Smooth muscle cell (in vitro differentiated cells): ENCODE data around the gene NPEPL1. TPM values are rescaled to one million over a fixed set of nuclear protein-coding genes. Genes with fewer than 3 reads are reported as not detected.

ENCODE experiments used
- DNase-seq: peaks from one replicate; lab custom pipeline; 2025; ENCODE audit not compliant: unreplicated experiment; lab: John Stamatoyannopoulos, UW
- H2AFZ ChIP-seq: fragments of 200-600 bp; sonication (generic); 2 replicates; pipeline ENCODE4 v1.6.0; 2016; ENCODE audit warnings: antibody characterized with exemption, low read depth, mild to moderate bottlenecking
- H3F3A ChIP-seq: fragments of 200-600 bp; sonication (generic); 2 replicates; pipeline ENCODE4 v1.6.0; 2017; ENCODE audit warnings: antibody characterized with exemption, low read depth
- H3K27ac ChIP-seq: fragments of 200-600 bp; sonication (generic); 2 replicates; pipeline ENCODE4 v1.5.1; 2016; ENCODE audit warnings: low read depth, mild to moderate bottlenecking
- H3K27me3 ChIP-seq: fragments of 200-600 bp; sonication (generic); 2 replicates; pipeline ENCODE4 v1.6.1; 2016; ENCODE audit warnings: low read depth, mild to moderate bottlenecking
- H3K36me3 ChIP-seq: fragments of 200-600 bp; sonication (generic); 2 replicates; pipeline ENCODE4 v1.5.1; 2016; ENCODE audit warnings: low read depth
- H3K4me1 ChIP-seq: fragments of 200-600 bp; sonication (generic); 2 replicates; pipeline ENCODE4 v1.5.1; 2016; ENCODE audit warnings: low read depth
- H3K4me2 ChIP-seq: fragments of 200-600 bp; sonication (generic); 2 replicates; pipeline ENCODE4 v1.6.0; 2016; ENCODE audit warnings: mild to moderate bottlenecking
- H3K4me3 ChIP-seq: fragments of 200-600 bp; sonication (generic); 2 replicates; pipeline ENCODE4 v1.5.1; 2016; ENCODE audit warnings: mild to moderate bottlenecking
- H3K79me2 ChIP-seq: fragments of 200-600 bp; sonication (generic); 2 replicates; pipeline ENCODE4 v1.6.0; 2016; ENCODE audit warnings: low read depth, mild to moderate bottlenecking
- H3K9ac ChIP-seq: fragments of 200-600 bp; sonication (generic); 2 replicates; pipeline ENCODE4 v1.6.0; 2016; ENCODE audit warnings: low read depth
- H3K9me3 ChIP-seq: fragments of 200-600 bp; sonication (generic); replicated peaks from 2 replicates; pipeline ENCODE4 v1.5.1; 2016; ENCODE audit warnings: low read depth
- H4K20me1 ChIP-seq: fragments of 200-600 bp; sonication (generic); 2 replicates; pipeline ENCODE4 v1.6.0; 2016; ENCODE audit warnings: low read depth
- WGBS: methylation state at CpG from one replicate; pipeline ENCODE4 v1.1.7; 2016; ENCODE audit warnings: low lambda C conversion rate; 5-methylcytosine and 5-hydroxymethylcytosine counted together
- polyA plus RNA-seq: library from polyadenylated mRNA; unstranded; fragments of >200 nt; fragmentation: Nextera tagmentation; extraction: Ambion mirVana; gene quantifications from 2 replicates; pipeline ENCODE4 v1.2.1, GENCODE V29; 2016
- total RNA-seq: library from RNA; depleted of rRNA; stranded (reverse); fragments of >200 nt; gene quantifications from 2 replicates; pipeline ENCODE4 v1.2.3, GENCODE V29; 2014
- TF ChIP-seq, protein P1 (sequence below): fragments of 200-600 bp; sonication (generic); IDR thresholded peaks from 2 replicates; pipeline ENCODE4 v1.5.1; 2017; ENCODE audit warnings: borderline replicate concordance, mild to moderate bottlenecking, antibody characterized with exemption; ENCODE audit not compliant: insufficient read depth, poor library complexity, severe bottlenecking

NPEPL1 gene
- total and polyA plus RNA-seq, 2 experiments from 2014 or later = 17.7 to 32.9 TPM

GRCh38 chr20:58658760-58659159, 33.8 kb upstream of the NPEPL1 start:
- Histone ChIP-seq H4K20me1 (peaks cover 100% of the 10 kb centered on the region), H3F3A (no peaks in the 10 kb centered on the region), H3K79me2 (peaks cover 100% of the 10 kb centered on the region), H3K4me2 (no peak overlapping the region), H3K4me1 (peaks cover 49% of the 10 kb centered on the region), H3K9me3 (no peaks in the 10 kb centered on the region), H3K4me3 (no peak overlapping the region), H3K36me3 (no peaks in the 10 kb centered on the region), H3K27ac (no peak overlapping the region), H3K27me3 (no peaks in the 10 kb centered on the region), H3K9ac (no peak overlapping the region), H2AFZ (no peak overlapping the region)
- no peak for DNase-seq
- WGBS = 93% methylated on average over 4 of the region's 4 CpGs
- TF ChIP-seq, protein P1, sequence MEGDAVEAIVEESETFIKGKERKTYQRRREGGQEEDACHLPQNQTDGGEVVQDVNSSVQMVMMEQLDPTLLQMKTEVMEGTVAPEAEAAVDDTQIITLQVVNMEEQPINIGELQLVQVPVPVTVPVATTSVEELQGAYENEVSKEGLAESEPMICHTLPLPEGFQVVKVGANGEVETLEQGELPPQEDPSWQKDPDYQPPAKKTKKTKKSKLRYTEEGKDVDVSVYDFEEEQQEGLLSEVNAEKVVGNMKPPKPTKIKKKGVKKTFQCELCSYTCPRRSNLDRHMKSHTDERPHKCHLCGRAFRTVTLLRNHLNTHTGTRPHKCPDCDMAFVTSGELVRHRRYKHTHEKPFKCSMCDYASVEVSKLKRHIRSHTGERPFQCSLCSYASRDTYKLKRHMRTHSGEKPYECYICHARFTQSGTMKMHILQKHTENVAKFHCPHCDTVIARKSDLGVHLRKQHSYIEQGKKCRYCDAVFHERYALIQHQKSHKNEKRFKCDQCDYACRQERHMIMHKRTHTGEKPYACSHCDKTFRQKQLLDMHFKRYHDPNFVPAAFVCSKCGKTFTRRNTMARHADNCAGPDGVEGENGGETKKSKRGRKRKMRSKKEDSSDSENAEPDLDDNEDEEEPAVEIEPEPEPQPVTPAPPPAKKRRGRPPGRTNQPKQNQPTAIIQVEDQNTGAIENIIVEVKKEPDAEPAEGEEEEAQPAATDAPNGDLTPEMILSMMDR = no peak

GRCh38 chr20:58659841-58660240, 32.8 kb upstream of the NPEPL1 start:
- H3K9ac ChIP-seq = no peak overlapping the region
- peaks cover 100% of the 10 kb centered on the region for H3K79me2 ChIP-seq
- H3K4me2 ChIP-seq = no peak overlapping the region
- H2AFZ ChIP-seq = no peak overlapping the region
- peaks cover 100% of the 10 kb centered on the region for H4K20me1 ChIP-seq
- DNase-seq = no peak
- no peak overlapping the region for H3K4me3 ChIP-seq
- no peaks in the 10 kb centered on the region for H3F3A ChIP-seq
- TF ChIP-seq, protein P1 = no peak
- H3K27ac ChIP-seq = peak overlapping the region; percentile 6
- WGBS = 78% methylated on average over 3 of the region's 3 CpGs
- no peaks in the 10 kb centered on the region for H3K36me3 ChIP-seq
- H3K4me1 ChIP-seq = peaks cover 38% of the 10 kb centered on the region
- H3K9me3 ChIP-seq = no peaks in the 10 kb centered on the region
- no peaks in the 10 kb centered on the region for H3K27me3 ChIP-seq

DNA sequence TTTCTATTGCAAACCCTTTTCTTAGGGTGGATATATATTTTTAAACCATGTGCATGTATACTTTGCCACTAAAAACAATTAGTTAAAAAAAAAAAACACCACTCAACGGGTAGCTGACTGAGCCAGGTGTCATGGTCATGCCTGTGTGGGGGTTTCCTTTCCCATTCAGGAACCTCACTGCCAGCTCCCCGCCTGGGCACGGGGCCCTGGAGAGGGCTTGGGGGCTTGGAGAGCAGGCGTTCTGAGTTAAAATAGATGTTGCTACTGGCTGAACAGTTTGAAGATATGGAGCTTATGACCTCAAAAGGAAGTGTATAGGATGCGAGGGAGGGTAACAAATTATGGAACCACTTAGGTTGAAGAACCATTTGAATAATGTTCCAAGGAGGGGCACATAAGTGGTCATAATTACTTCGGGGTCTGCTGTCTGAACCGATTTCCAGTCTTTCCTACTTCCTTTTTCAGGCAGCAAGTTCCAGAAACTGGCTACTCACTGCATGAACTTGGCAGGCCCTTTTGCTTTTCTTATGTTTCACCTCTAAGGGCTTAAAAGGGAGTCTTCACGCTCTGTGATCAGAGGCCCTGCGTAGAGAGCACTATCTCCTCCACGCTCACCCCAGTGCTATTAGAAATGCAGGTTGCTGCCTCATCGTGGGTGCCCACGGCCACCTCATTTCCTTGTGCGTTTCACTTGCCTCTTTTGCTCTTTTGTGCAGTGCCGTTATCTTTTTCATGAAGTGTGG, 31.6 kb upstream of the NPEPL1 start:
- Histone ChIP-seq H3K9me3 (no peaks in the 10 kb centered on the region), H3K27me3 (no peaks in the 10 kb centered on the region), H4K20me1 (peaks cover 100% of the 10 kb centered on the region), H3K4me3 (no peak overlapping the region), H3K4me1 (peaks cover 26% of the 10 kb centered on the region), H3F3A (no peaks in the 10 kb centered on the region), H3K79me2 (peaks cover 98% of the 10 kb centered on the region), H3K36me3 (no peaks in the 10 kb centered on the region), H2AFZ (no peak overlapping the region), H3K9ac (no peak overlapping the region), H3K4me2 (no peak overlapping the region), H3K27ac (no peak overlapping the region)
- TF ChIP-seq, protein P1 = no peak
- no peak for DNase-seq
- 92% methylated on average over 14 of the region's 14 CpGs for WGBS
